BE2C (cell line): Measurements from ENCODE around the gene NT5DC2.

Source experiments
- DNase-seq: peaks from one replicate; pipeline ENCODE4 v3.0.0-alpha.2; 2020
- H3K27me3 ChIP-seq: fragments of 250-450 bp; sonication (Bioruptor Pico); 2 replicates; pipeline ENCODE4 v1.5.1; 2020; ENCODE audit warnings: mild to moderate bottlenecking
- H3K36me3 ChIP-seq: fragments of 250-450 bp; sonication (Bioruptor Pico); 2 replicates; pipeline ENCODE4 v1.5.1; 2020; ENCODE audit warnings: mild to moderate bottlenecking
- H3K4me1 ChIP-seq: fragments of 250-450 bp; sonication (Bioruptor Pico); 2 replicates; pipeline ENCODE4 v1.5.1; 2020
- H3K4me3 ChIP-seq: 2 replicates; pipeline ENCODE4 v1.5.1; 2011; ENCODE audit warnings: low read depth, low read length
- H3K9me3 ChIP-seq: fragments of 250-450 bp; sonication (Bioruptor Pico); 2 replicates; pipeline ENCODE4 v1.5.1; 2020
- CTCF ChIP-seq: IDR thresholded peaks from 2 replicates; pipeline ENCODE4 v1.5.1; 2012; ENCODE audit warnings: mild to moderate bottlenecking, low read depth, low read length

The NT5DC2 gene

GRCh38 chr3:52492059-52492458, 41.6 kb downstream of the NT5DC2 start:
- no peak for TF ChIP-seq CTCF
- Histone ChIP-seq H3K4me1 (no peaks in the 10 kb centered on the region), H3K27me3 (no peaks in the 10 kb centered on the region), H3K4me3 (no peak overlapping the region), H3K36me3 (peaks cover 3% of the 10 kb centered on the region; the same call in 1 of the 2 replicates), H3K9me3 (no peaks in the 10 kb centered on the region)
- DNase-seq, result no peak

- no peak for DNase-seq
- TF ChIP-seq CTCF, result no peak
- no peaks in the 10 kb centered on the region for H3K4me1 ChIP-seq
- no peaks in the 10 kb centered on the region for H3K27me3 ChIP-seq
- H3K9me3 ChIP-seq, result no peaks in the 10 kb centered on the region
- H3K36me3 ChIP-seq, result peaks cover 3% of the 10 kb centered on the region; the same call in 1 of the 2 replicates
- no peak overlapping the region for H3K4me3 ChIP-seq
These were observed 42.6 kb downstream of the NT5DC2 start for GRCh38 chr3:52490939-52491526.

GRCh38 chr3:52490035-52490938, 43.4 kb downstream of the NT5DC2 start:
- no peak overlapping the region for H3K4me3 ChIP-seq
- TF ChIP-seq CTCF, result no peak
- no peak for DNase-seq
- H3K27me3 ChIP-seq, result no peaks in the 10 kb centered on the region
- H3K9me3 ChIP-seq, result no peaks in the 10 kb centered on the region
- H3K4me1 ChIP-seq, result no peaks in the 10 kb centered on the region
- H3K36me3 ChIP-seq, result peaks cover 3% of the 10 kb centered on the region; the same call in 1 of the 2 replicates

GRCh38 chr3:52489453-52489852, 44.2 kb downstream of the NT5DC2 start:
- no peak for TF ChIP-seq CTCF
- Histone ChIP-seq H3K4me3 (no peak overlapping the region), H3K36me3 (peaks cover 3% of the 10 kb centered on the region; the same call in 1 of the 2 replicates), H3K4me1 (no peaks in the 10 kb centered on the region), H3K27me3 (no peaks in the 10 kb centered on the region), H3K9me3 (no peaks in the 10 kb centered on the region)
- no peak for DNase-seq

GRCh38 chr3:52488746-52489145, 44.9 kb downstream of the NT5DC2 start:
- no peak for DNase-seq
- H3K9me3 ChIP-seq, result no peaks in the 10 kb centered on the region
- H3K4me1 ChIP-seq, result no peaks in the 10 kb centered on the region
- peaks cover 3% of the 10 kb centered on the region; the same call in 1 of the 2 replicates for H3K36me3 ChIP-seq
- TF ChIP-seq CTCF, result no peak
- H3K4me3 ChIP-seq, result no peak overlapping the region
- no peaks in the 10 kb centered on the region for H3K27me3 ChIP-seq
